IMR-90 (cell line): Measurements from ENCODE around the gene PARP1. TPM values are rescaled to one million over a fixed set of nuclear protein-coding genes. Genes with fewer than 3 reads are reported as not detected.

Source experiments
- ATAC-seq: fragments of 200-7000 bp; cut with Tn5 transposase; 2 replicates; pipeline ENCODE4 v1.9.1; 2020; ENCODE audit warnings: low read depth, mild to moderate bottlenecking, moderate library complexity
- BruUV-seq: library from RNA; stranded (reverse); fragments of 400-500 nt; replicated peaks from 2 replicates; lab custom pipeline; 2021; lab: Mats Ljungman, UMichigan
- CTCF ChIA-PET: fragments of 300-600 bp; formaldehyde crosslinking; extraction: SDS; loops from one replicate; lab custom pipeline; 2021; ENCODE audit warnings: antibody characterized with exemption; lab: Yijun Ruan, JAX
- POLR2A ChIA-PET: fragments of 300-600 bp; sonication (Branson Sonifier 250); formaldehyde crosslinking; loops from one replicate; lab custom pipeline; 2022; ENCODE audit warnings: antibody characterized with exemption; ENCODE audit not compliant: unreplicated experiment; lab: Charles Lee
- DNase-seq: peaks from one replicate; pipeline ENCODE4 v3.0.0; 2013
- H2AFZ ChIP-seq: replicated peaks from 2 replicates; pipeline ENCODE3; 2013; ENCODE audit warnings: low read length, mild to moderate bottlenecking; ENCODE audit not compliant: poor library complexity
- H2AK5ac ChIP-seq: 2 replicates; pipeline ENCODE4 v1.6.1; 2013; ENCODE audit warnings: low read depth, low read length, inconsistent platforms
- H2AK9ac ChIP-seq: replicated peaks from 2 replicates; pipeline ENCODE3; 2013; ENCODE audit warnings: mild to moderate bottlenecking, low read depth, low read length, moderate library complexity; ENCODE audit not compliant: poor library complexity
- H2BK120ac ChIP-seq: 2 replicates; pipeline ENCODE4 v1.6.1; 2013; ENCODE audit warnings: low read depth, low read length, inconsistent platforms
- H2BK15ac ChIP-seq: 3 replicates; pipeline ENCODE4 v1.6.1; 2013; ENCODE audit warnings: low read depth, low read length, inconsistent platforms
- H2BK20ac ChIP-seq: 2 replicates; pipeline ENCODE4 v1.6.1; 2013; ENCODE audit warnings: low read depth, mild to moderate bottlenecking, inconsistent platforms, low read length, moderate library complexity
- H2BK5ac ChIP-seq: 2 replicates; pipeline ENCODE4 v1.6.1; 2013; ENCODE audit warnings: mild to moderate bottlenecking, low read depth, low read length, inconsistent platforms; ENCODE audit not compliant: poor library complexity, severe bottlenecking
- H3K14ac ChIP-seq: replicated peaks from 2 replicates; pipeline ENCODE4 v1.6.1; 2013; ENCODE audit warnings: low read depth, low read length, inconsistent platforms
- H3K18ac ChIP-seq: 2 replicates; pipeline ENCODE4 v1.6.1; 2013; ENCODE audit warnings: low read depth, low read length, control low read depth
- H3K23ac ChIP-seq: 2 replicates; pipeline ENCODE4 v1.6.1; 2013; ENCODE audit warnings: low read depth, low read length, inconsistent platforms
- H3K27ac ChIP-seq: 2 replicates; pipeline ENCODE4 v1.5.1; 2013; ENCODE audit warnings: mild to moderate bottlenecking, control low read depth, low read length; ENCODE audit not compliant: insufficient read depth
- H3K27me3 ChIP-seq: 2 replicates; pipeline ENCODE4 v1.6.1; 2013; ENCODE audit warnings: low read length; ENCODE audit not compliant: control insufficient read depth, insufficient read depth
- H3K36me3 ChIP-seq: 2 replicates; pipeline ENCODE4 v1.6.1; 2013; ENCODE audit warnings: low read length, mixed read lengths; ENCODE audit not compliant: control insufficient read depth, insufficient read depth
- H3K4ac ChIP-seq: 2 replicates; pipeline ENCODE4 v1.6.1; 2013; ENCODE audit warnings: low read depth, low read length, inconsistent platforms
- H3K4me1 ChIP-seq: 2 replicates; pipeline ENCODE4 v1.6.1; 2013; ENCODE audit warnings: low read length, mixed read lengths; ENCODE audit not compliant: control insufficient read depth, insufficient read depth
- H3K4me2 ChIP-seq: 2 replicates; pipeline ENCODE4 v1.6.1; 2013; ENCODE audit warnings: low read depth, mild to moderate bottlenecking, control low read depth, low read length, moderate library complexity
- H3K4me3 ChIP-seq: 2 replicates; pipeline ENCODE4 v1.5.1; 2013; ENCODE audit warnings: low read depth, mild to moderate bottlenecking, control low read depth, low read length, moderate library complexity; ENCODE audit not compliant: insufficient read depth
- H3K56ac ChIP-seq: 2 replicates; pipeline ENCODE4 v1.6.1; 2013; ENCODE audit warnings: low read length, inconsistent platforms; ENCODE audit not compliant: insufficient read depth; ENCODE audit errors: extremely low read depth
- H3K79me1 ChIP-seq, 2 experiments: 2 replicates each; pipeline ENCODE4 v1.6.1; 2013; ENCODE audit warnings: low read length in 2 of 2, inconsistent platforms in 1 of 2, low read depth in 1 of 2
- H3K9ac ChIP-seq: 2 replicates; pipeline ENCODE4 v1.6.1; 2013; ENCODE audit warnings: low read depth, low read length, control low read depth
- H3K9me1 ChIP-seq: 2 replicates; pipeline ENCODE4 v1.6.1; 2013; ENCODE audit warnings: low read length, inconsistent platforms; ENCODE audit not compliant: insufficient read depth
- H3K9me3 ChIP-seq: 2 replicates; pipeline ENCODE4 v1.6.1; 2013; ENCODE audit warnings: low read length; ENCODE audit not compliant: control insufficient read depth, insufficient read depth
- H4K20me1 ChIP-seq: 2 replicates; pipeline ENCODE4 v1.6.1; 2013; ENCODE audit warnings: low read length, inconsistent platforms; ENCODE audit not compliant: insufficient read depth
- H4K5ac ChIP-seq: 2 replicates; pipeline ENCODE4 v1.6.1; 2013; ENCODE audit warnings: mild to moderate bottlenecking, low read depth, low read length, control low read depth
- H4K8ac ChIP-seq, 2 experiments: 2 replicates each; pipeline ENCODE4 v1.6.1; 2013; ENCODE audit warnings: low read depth in 2 of 2, low read length in 2 of 2, control low read depth in 1 of 2, inconsistent platforms in 1 of 2
- H4K91ac ChIP-seq: 2 replicates; pipeline ENCODE4 v1.6.1; 2013; ENCODE audit warnings: low read depth, low read length, inconsistent platforms; ENCODE audit not compliant: insufficient read depth
- FOS ChIP-seq: fragments of 150-350 bp; IDR thresholded peaks from 2 replicates; pipeline ENCODE4 v1.6.1; 2016; ENCODE audit warnings: low read depth, low read length
- MAFK ChIP-seq: IDR thresholded peaks from 2 replicates; pipeline ENCODE4 v1.6.1; 2012; ENCODE audit warnings: low read depth, low read length, improper control_type of control experiment
- NFE2L2 ChIP-seq: fragments of 150-350 bp; IDR thresholded peaks from 2 replicates; pipeline ENCODE4 v1.6.1; 2016; ENCODE audit warnings: low read depth, mild to moderate bottlenecking, low read length
- POLR2A ChIP-seq: IDR thresholded peaks from 2 replicates; pipeline ENCODE4 v1.6.1; 2012; ENCODE audit warnings: mild to moderate bottlenecking, low read depth, low read length
- RAD21 ChIP-seq: IDR thresholded peaks from 2 replicates; pipeline ENCODE4 v1.6.1; 2012; ENCODE audit warnings: low read length, improper control_type of control experiment
- RCOR1 ChIP-seq: IDR thresholded peaks from 2 replicates; pipeline ENCODE4 v1.6.1; 2012; ENCODE audit warnings: mild to moderate bottlenecking, low read length, improper control_type of control experiment; ENCODE audit not compliant: insufficient replicate concordance
- RFX5 ChIP-seq: IDR thresholded peaks from 2 replicates; pipeline ENCODE4 v1.8.0; 2012; ENCODE audit warnings: low read depth, mild to moderate bottlenecking, low read length, moderate library complexity
- SMC3 ChIP-seq: fragments of 150-350 bp; IDR thresholded peaks from 2 replicates; pipeline ENCODE4 v1.6.1; 2016; ENCODE audit warnings: low read depth, mild to moderate bottlenecking, antibody characterized with exemption, low read length, moderate library complexity
- WGBS, 2 experiments: methylation state at CpG; one replicate each; pipeline versions ENCODE4 v1.1.5 to v1.1.7; 2013; ENCODE audit warnings: missing lambda C conversion rate in 2 of 2; ENCODE audit not compliant: insufficient read length in 1 of 2; ENCODE audit errors: extremely low coverage in 2 of 2; 5-methylcytosine and 5-hydroxymethylcytosine counted together
- dilution Hi-C: fragments of 300-500 bp; cut with HindIII; formaldehyde crosslinking; loops from one replicate; pipeline ENCODE4 v1.14.3; 2018; ENCODE audit warnings: low sequenced_read_pairs; ENCODE audit not compliant: unreplicated experiment
- in situ Hi-C: fragments of 300-500 bp; cut with MboI; formaldehyde crosslinking; loops from 3 replicates; pipeline ENCODE4 v1.14.3; 2019; ENCODE audit warnings: low sequenced_read_pairs, inconsistent platforms, mixed read lengths
- intact Hi-C: fragments of 100-400 bp; cut with micrococcal nuclease; formaldehyde crosslinking; loops from 2 replicates; pipeline ENCODE4 v1.10.0; 2022
- polyA plus RNA-seq, 3 experiments: library from polyadenylated mRNA; depleted of rRNA; stranded (reverse); fragments of >200 nt; gene quantifications; 2 replicates each; pipeline ENCODE4 v1.2.3, GENCODE V29; 2012; ENCODE audit warnings: low replicate concordance in 1 of 3
- total RNA-seq: library from RNA; depleted of rRNA; stranded (reverse); fragments of >200 nt; gene quantifications from 2 replicates; pipeline ENCODE4 v1.2.3, GENCODE V29; 2012
- TF ChIP-seq, protein P1 (sequence below): fragments of 150-350 bp; IDR thresholded peaks from 2 replicates; pipeline ENCODE4 v1.6.1; 2017; ENCODE audit warnings: mild to moderate bottlenecking, antibody characterized with exemption, low read length, low read depth
- TF ChIP-seq, protein P2 (sequence below): conservative IDR thresholded peaks from 2 replicates; pipeline ENCODE4 v1.5.1; 2012; ENCODE audit warnings: mild to moderate bottlenecking, low read depth, low read length, improper control_type of control experiment

Gene PARP1
- total and polyA plus RNA-seq, 2 of the 4 experiments (the other 2 are of a cell fraction): 86.5 to 105 TPM

DNA sequence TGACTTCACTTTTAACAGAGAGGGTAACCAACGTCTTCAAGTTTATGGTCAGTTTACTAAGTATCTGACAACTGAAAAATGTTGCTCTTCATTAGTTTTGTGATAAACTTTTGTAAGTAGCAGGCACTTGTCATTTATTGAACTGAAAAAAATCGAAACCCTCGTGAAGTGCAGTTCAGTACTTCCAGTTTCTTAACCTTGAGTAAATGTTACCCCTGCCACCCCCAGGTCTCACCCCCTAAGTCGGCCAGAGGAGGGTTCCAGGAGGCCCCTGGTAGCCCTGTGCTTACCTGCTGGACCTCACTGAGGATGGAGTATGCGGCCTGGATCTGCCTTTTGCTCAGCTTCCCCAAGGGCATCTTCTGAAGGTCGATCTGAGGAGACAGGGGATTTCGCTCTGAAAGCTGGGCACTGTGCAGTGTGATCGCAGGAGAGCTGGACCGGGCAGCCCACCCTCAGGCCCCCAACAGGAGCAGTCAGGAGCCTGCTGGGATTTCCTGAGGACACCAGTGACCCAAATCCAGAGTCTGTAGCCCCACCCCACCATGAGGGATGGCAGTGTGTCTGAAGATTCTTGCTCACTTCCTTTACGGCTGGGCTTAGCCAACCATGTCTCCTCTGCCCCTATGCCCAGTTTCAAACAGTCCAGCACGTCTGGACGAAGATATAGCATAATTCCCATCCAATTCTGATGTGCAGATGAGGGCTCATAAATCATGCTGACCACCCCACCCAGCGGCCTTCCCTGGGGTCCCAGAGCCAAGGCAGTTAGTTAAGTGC lies 37.6 kb downstream of the PARP1 start:
- dilution Hi-C loops: no loop called here
- Histone ChIP-seq H3K79me1 (peaks cover 0 to 10% of the 10 kb centered on the region in 2 experiments; a peak in 2 of 4 replicates), H2BK5ac (no peak overlapping the region), H3K9ac (no peak overlapping the region), H4K20me1 (no peaks in the 10 kb centered on the region), H2BK120ac (no peak overlapping the region), H2BK20ac (no peak overlapping the region), H2AK9ac (no peak overlapping the region), H3K27ac (no peak overlapping the region), H2BK15ac (no peak overlapping the region), H4K5ac (no peak overlapping the region), H2AFZ (no peak overlapping the region), H2AK5ac (no peak overlapping the region), H3K23ac (no peak overlapping the region), H3K4me3 (no peak overlapping the region), H3K18ac (no peak overlapping the region), H3K9me1 (peaks cover 2% of the 10 kb centered on the region; the same call in 1 of the 2 replicates), H3K56ac (no peak overlapping the region), H3K27me3 (no peaks in the 10 kb centered on the region), H4K91ac (no peak overlapping the region), H4K8ac (no peak overlapping the region), H3K4me1 (peaks cover 3% of the 10 kb centered on the region; the same call in 1 of the 2 replicates), H3K14ac (no peak overlapping the region), H3K4ac (no peak overlapping the region), H3K9me3 (no peaks in the 10 kb centered on the region), H3K4me2 (no peak overlapping the region), H3K36me3 (peaks cover 65% of the 10 kb centered on the region)
- TF ChIP-seq MAFK: no peak
- TF ChIP-seq POLR2A: no peak
- no peak for TF ChIP-seq RFX5
- no peak for TF ChIP-seq FOS
- TF ChIP-seq RCOR1: no peak
- TF ChIP-seq, protein P1, sequence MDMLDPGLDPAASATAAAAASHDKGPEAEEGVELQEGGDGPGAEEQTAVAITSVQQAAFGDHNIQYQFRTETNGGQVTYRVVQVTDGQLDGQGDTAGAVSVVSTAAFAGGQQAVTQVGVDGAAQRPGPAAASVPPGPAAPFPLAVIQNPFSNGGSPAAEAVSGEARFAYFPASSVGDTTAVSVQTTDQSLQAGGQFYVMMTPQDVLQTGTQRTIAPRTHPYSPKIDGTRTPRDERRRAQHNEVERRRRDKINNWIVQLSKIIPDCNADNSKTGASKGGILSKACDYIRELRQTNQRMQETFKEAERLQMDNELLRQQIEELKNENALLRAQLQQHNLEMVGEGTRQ: no peak
- TF ChIP-seq NFE2L2: no peak
- TF ChIP-seq, protein P2, sequence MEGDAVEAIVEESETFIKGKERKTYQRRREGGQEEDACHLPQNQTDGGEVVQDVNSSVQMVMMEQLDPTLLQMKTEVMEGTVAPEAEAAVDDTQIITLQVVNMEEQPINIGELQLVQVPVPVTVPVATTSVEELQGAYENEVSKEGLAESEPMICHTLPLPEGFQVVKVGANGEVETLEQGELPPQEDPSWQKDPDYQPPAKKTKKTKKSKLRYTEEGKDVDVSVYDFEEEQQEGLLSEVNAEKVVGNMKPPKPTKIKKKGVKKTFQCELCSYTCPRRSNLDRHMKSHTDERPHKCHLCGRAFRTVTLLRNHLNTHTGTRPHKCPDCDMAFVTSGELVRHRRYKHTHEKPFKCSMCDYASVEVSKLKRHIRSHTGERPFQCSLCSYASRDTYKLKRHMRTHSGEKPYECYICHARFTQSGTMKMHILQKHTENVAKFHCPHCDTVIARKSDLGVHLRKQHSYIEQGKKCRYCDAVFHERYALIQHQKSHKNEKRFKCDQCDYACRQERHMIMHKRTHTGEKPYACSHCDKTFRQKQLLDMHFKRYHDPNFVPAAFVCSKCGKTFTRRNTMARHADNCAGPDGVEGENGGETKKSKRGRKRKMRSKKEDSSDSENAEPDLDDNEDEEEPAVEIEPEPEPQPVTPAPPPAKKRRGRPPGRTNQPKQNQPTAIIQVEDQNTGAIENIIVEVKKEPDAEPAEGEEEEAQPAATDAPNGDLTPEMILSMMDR: no peak
- TF ChIP-seq SMC3: no peak
- no peak for TF ChIP-seq RAD21
- ATAC-seq (no peak), DNase-seq (no peak)
- WGBS, 2 experiments: no CpG with 5 or more reads among the region's 13 CpGs
- POLR2A ChIA-PET: no interaction called here
- BruUV-seq: no TSS peak
- intact Hi-C loops: loop anchor here (10.0 kb wide), 1 partner anchor 246 kb away; no protein-coding TSS in a partner anchor
- CTCF ChIA-PET: no interaction called here
- in situ Hi-C loops: no loop called here
